SK-N-SH (cell line): ENCODE results near the gene CYB561. TPM values are rescaled to one million over a fixed set of nuclear protein-coding genes. Genes with fewer than 3 reads are reported as not detected.

Experiments
- CTCF ChIA-PET: fragments of 300-600, 350-600 bp; formaldehyde crosslinking; extraction: SDS; loops from one replicate; lab custom pipeline; 2021; lab: Yijun Ruan, JAX
- POLR2A ChIA-PET: fragments of 350-600 bp; sonication (Branson Sonifier 250); formaldehyde crosslinking; extraction: SDS; loops from one replicate; lab custom pipeline; 2020; ENCODE audit warnings: antibody characterized with exemption, inconsistent platforms; lab: Yijun Ruan, JAX
- DNase-seq: peaks from one replicate; pipeline ENCODE4 v3.0.0; 2012
- H2AFZ ChIP-seq: fragments of 200-600 bp; sonication (generic); 2 replicates; pipeline ENCODE4 v1.8.1; 2016; ENCODE audit warnings: antibody characterized with exemption, mild to moderate bottlenecking, low read depth
- H3F3A ChIP-seq: fragments of 200-600 bp; sonication (generic); replicated peaks from 2 replicates; pipeline ENCODE3; 2016; ENCODE audit warnings: antibody characterized with exemption, mild to moderate bottlenecking; ENCODE audit not compliant: insufficient read depth
- H3K27ac ChIP-seq, 2 experiments: fragments of 200-500 bp in 1 of 2; fragments of 200-600 bp in 1 of 2; sonication (Bioruptor generic) in 1 of 2; sonication (generic), shearing (Covaris generic) in 1 of 2; 2 replicates each; pipeline versions ENCODE4 v1.5.1 to v1.6.1; 2014 to 2016; ENCODE audit warnings: low read depth in 2 of 2, inconsistent platforms in 1 of 2, low read length in 1 of 2, mild to moderate bottlenecking in 1 of 2, mixed read lengths in 1 of 2
- H3K27me3 ChIP-seq: fragments of 200-600 bp; sonication (generic), shearing (Covaris generic); 2 replicates; pipeline ENCODE4 v1.6.1; 2016; ENCODE audit warnings: mixed run types; ENCODE audit not compliant: insufficient read depth
- H3K36me3 ChIP-seq, 2 experiments: fragments of 200-500 bp in 1 of 2; fragments of 200-600 bp in 1 of 2; sonication (Bioruptor generic) in 1 of 2; sonication (generic) in 1 of 2; replicated peaks in 1 of 2; 2 replicates each; pipeline versions ENCODE3 to v1.5.1; 2014 to 2016; ENCODE audit warnings: low read length in 1 of 2, mild to moderate bottlenecking in 1 of 2; ENCODE audit not compliant: insufficient read depth in 2 of 2, control insufficient read depth in 1 of 2
- H3K4me1 ChIP-seq, 2 experiments: fragments of 200-500 bp in 1 of 2; fragments of 200-600 bp in 1 of 2; sonication (Bioruptor generic) in 1 of 2; sonication (generic), shearing (Covaris generic) in 1 of 2; 2 replicates each; pipeline versions ENCODE4 v1.5.1 to v1.6.1; 2014 to 2016; ENCODE audit warnings: low read depth in 1 of 2, low read length in 1 of 2, mixed run types in 1 of 2; ENCODE audit not compliant: insufficient read depth in 2 of 2, control insufficient read depth in 1 of 2
- H3K4me2 ChIP-seq: fragments of 200-600 bp; sonication (generic), shearing (Covaris generic); 2 replicates; pipeline ENCODE4 v1.6.1; 2017; ENCODE audit warnings: mixed run types
- H3K4me3 ChIP-seq, 2 experiments: fragments of 200-500 bp in 1 of 2; fragments of 200-600 bp in 1 of 2; sonication (Bioruptor generic) in 1 of 2; sonication (generic), shearing (Covaris generic) in 1 of 2; 2 replicates each; pipeline versions ENCODE4 v1.5.1 to v1.8.1; 2014 to 2016; ENCODE audit warnings: low read depth in 2 of 2, inconsistent platforms in 1 of 2, low read length in 1 of 2, mild to moderate bottlenecking in 1 of 2, mixed read lengths in 1 of 2, moderate library complexity in 1 of 2
- H3K79me2 ChIP-seq: fragments of 200-600 bp; sonication (generic); 2 replicates; pipeline ENCODE4 v1.8.1; 2017; ENCODE audit warnings: mild to moderate bottlenecking; ENCODE audit not compliant: insufficient read depth
- H3K9ac ChIP-seq: fragments of 200-600 bp; sonication (generic); 2 replicates; pipeline ENCODE4 v1.6.1; 2017; ENCODE audit warnings: mixed run types
- H3K9me2 ChIP-seq: fragments of 200-600 bp; sonication (generic); 2 replicates; pipeline ENCODE4 v1.6.1; 2017; ENCODE audit warnings: mixed run types
- H3K9me3 ChIP-seq: fragments of 200-600 bp; sonication (generic); 2 replicates; pipeline ENCODE4 v1.6.1; 2017; ENCODE audit warnings: mixed run types, mild to moderate bottlenecking, moderate library complexity
- H4K20me1 ChIP-seq: fragments of 200-600 bp; sonication (generic); 2 replicates; pipeline ENCODE4 v1.6.1; 2017; ENCODE audit warnings: mild to moderate bottlenecking, mixed run types; ENCODE audit not compliant: insufficient read depth
- CTCF ChIP-seq: fragments of 200-600 bp; sonication (generic); IDR thresholded peaks from 2 replicates; pipeline ENCODE4 v1.6.1; 2017; ENCODE audit warnings: antibody characterized with exemption, mild to moderate bottlenecking, moderate library complexity
- EP300 ChIP-seq, 2 experiments: IDR thresholded peaks; 2 replicates each; pipeline versions ENCODE4 v1.4.0 to v1.6.1; 2012; ENCODE audit warnings: borderline replicate concordance in 1 of 2, low read depth in 1 of 2, low read length in 1 of 2
- FOXJ3 ChIP-seq: sonication (generic); formaldehyde crosslinking; IDR thresholded peaks from 2 replicates; pipeline ENCODE4 v1.5.1; 2020; ENCODE audit warnings: mild to moderate bottlenecking, missing genetic modification reagents
- FOXM1 ChIP-seq: IDR thresholded peaks from 2 replicates; pipeline ENCODE4 v1.4.0; 2012; ENCODE audit warnings: low read depth, mild to moderate bottlenecking
- MAX ChIP-seq: IDR thresholded peaks from 2 replicates; pipeline ENCODE4 v1.4.0; 2012; ENCODE audit warnings: low read depth
- POLR2AphosphoS5 ChIP-seq: IDR thresholded peaks from 2 replicates; pipeline ENCODE4 v1.6.1; 2012; ENCODE audit warnings: low read depth, low read length
- RCOR1 ChIP-seq: fragments of 150-350 bp; IDR thresholded peaks from 2 replicates; pipeline ENCODE4 v1.6.1; 2017; ENCODE audit warnings: antibody characterized with exemption, low read length
- TAF1 ChIP-seq: IDR thresholded peaks from 2 replicates; pipeline ENCODE4 v1.6.1; 2012; ENCODE audit warnings: low read depth, mild to moderate bottlenecking, low read length, moderate library complexity, borderline replicate concordance
- YY1 ChIP-seq: IDR thresholded peaks from 2 replicates; pipeline ENCODE4 v1.4.0; 2012; ENCODE audit warnings: low read depth, mild to moderate bottlenecking
- WGBS: methylation state at CpG from one replicate; pipeline ENCODE4 v1.1.6; 2017; ENCODE audit warnings: low lambda C conversion rate; 5-methylcytosine and 5-hydroxymethylcytosine counted together
- polyA plus RNA-seq, 3 experiments: library from polyadenylated mRNA; depleted of rRNA; stranded (reverse); fragments of >200 nt; gene quantifications; 2 replicates each; pipeline ENCODE4 v1.2.3, GENCODE V29; 2012

CYB561 gene
- polyA plus RNA-seq, 1 of the 3 experiments (the other 2 are of a cell fraction), result 28.3 TPM

GRCh38 chr17:63446753-63447470 lies 806 bp upstream of the CYB561 start:
- POLR2A ChIA-PET, result interaction anchor here (0.6 to 10.2 kb wide), 9 partner anchors 8 to 326 kb away, joined by 3 to 572 read pairs (median 4); partner anchors contain the start of genes ACE, CCDC47, DCAF7 and MAP3K3
- Histone ChIP-seq H3K9me3 (no peaks in the 10 kb centered on the region), H3F3A (peaks cover 32% of the 10 kb centered on the region), H3K27me3 (no peaks in the 10 kb centered on the region), H3K4me1 (peaks cover 8 to 63% of the 10 kb centered on the region in 2 experiments; a peak in 3 of 4 replicates), H3K36me3 (no peaks in the 10 kb centered on the region), H3K79me2 (no peaks in the 10 kb centered on the region; the same call in 1 of the 2 replicates), H3K9me2 (no peaks in the 10 kb centered on the region), H3K9ac (peak overlapping the region; percentile 71; the same call in 1 of the 2 replicates), H2AFZ (peak overlapping the region; percentile 75; the same call in 1 of the 2 replicates), H3K4me2 (peak overlapping the region; percentile 80), H3K27ac (peak overlapping the region; percentile 13 to 99; a peak in 2 of 4 replicates), H3K4me3 (peak overlapping the region in 1 of 2 experiments; percentile 56; a peak in 2 of 4 replicates), H4K20me1 (no peaks in the 10 kb centered on the region)
- CTCF ChIA-PET, result interaction anchor here (0.7 to 27.2 kb wide), 12 partner anchors 8 to 167 kb away, joined by 3 to 708 read pairs (median 5); partner anchors contain the start of genes ACE and DCAF7
- 81% methylated on average over 38 of the region's 44 CpGs for WGBS
- peak; percentile 71 for DNase-seq
- peak in 1 of 2 experiments; percentile 35; a peak in 1 of 4 replicates for TF ChIP-seq EP300 (IDR thresholded peaks at IDR 0.05; ENCODE audit: borderline replicate concordance in 1 of 2, low read depth in 1 of 2, low read length in 1 of 2)
- 0 out of 2 replicates have a peak, but pooled peaks have one; percentile 9 for TF ChIP-seq CTCF
- TF ChIP-seq YY1, result no peak

GRCh38 chr17:63445571-63445953 lies 544 bp downstream of the CYB561 start:
- Histone ChIP-seq H2AFZ (peak overlapping the region; percentile 92; the same call in 1 of the 2 replicates), H3K27me3 (no peaks in the 10 kb centered on the region), H3K36me3 (no peaks in the 10 kb centered on the region), H3K9me2 (no peaks in the 10 kb centered on the region), H3F3A (peaks cover 36% of the 10 kb centered on the region), H3K9ac (peak overlapping the region; percentile 71), H3K79me2 (no peaks in the 10 kb centered on the region; the same call in 1 of the 2 replicates), H4K20me1 (no peaks in the 10 kb centered on the region), H3K9me3 (no peaks in the 10 kb centered on the region), H3K4me3 (peak overlapping the region; percentile 56 to 64), H3K4me2 (peak overlapping the region; percentile 80), H3K4me1 (peaks cover 7 to 73% of the 10 kb centered on the region in 2 experiments), H3K27ac (peak overlapping the region; percentile 19 to 99; a peak in 2 of 4 replicates)
- TF ChIP-seq TAF1 (peak; percentile 7; the same call in 1 of the 2 replicates), FOXJ3 (CRISPR knock-in tag) (no peak), RCOR1 (no peak), MAX (peak; percentile 69; the same call in 1 of the 2 replicates), POLR2AphosphoS5 (0 out of 2 replicates have a peak, but pooled peaks have one; percentile 34), FOXM1 (no peak)
- ChIA-PET POLR2A (interaction anchor here (0.8 to 10.2 kb wide), 8 partner anchors 10 to 328 kb away, joined by 3 to 572 read pairs (median 16); partner anchors contain the start of genes ACE, CCDC47 and DCAF7), CTCF (interaction anchor here (0.6 to 27.2 kb wide), 13 partner anchors 8 to 681 kb away, joined by 3 to 827 read pairs (median 5); partner anchors contain the start of genes ACE, DCAF7, MAP3K3 and TACO1)
- DNase-seq, result no peak
- WGBS, result 12% methylated on average over 6 of the region's 24 CpGs
